ENCODE measurements around the gene HSPA12B. TPM values are rescaled to one million over a fixed set of nuclear protein-coding genes. Genes with fewer than 3 reads are reported as not detected.

HSPA12B gene
- total RNA-seq, 1 experiment from 2014 or later: 0.21 TPM

DNA sequence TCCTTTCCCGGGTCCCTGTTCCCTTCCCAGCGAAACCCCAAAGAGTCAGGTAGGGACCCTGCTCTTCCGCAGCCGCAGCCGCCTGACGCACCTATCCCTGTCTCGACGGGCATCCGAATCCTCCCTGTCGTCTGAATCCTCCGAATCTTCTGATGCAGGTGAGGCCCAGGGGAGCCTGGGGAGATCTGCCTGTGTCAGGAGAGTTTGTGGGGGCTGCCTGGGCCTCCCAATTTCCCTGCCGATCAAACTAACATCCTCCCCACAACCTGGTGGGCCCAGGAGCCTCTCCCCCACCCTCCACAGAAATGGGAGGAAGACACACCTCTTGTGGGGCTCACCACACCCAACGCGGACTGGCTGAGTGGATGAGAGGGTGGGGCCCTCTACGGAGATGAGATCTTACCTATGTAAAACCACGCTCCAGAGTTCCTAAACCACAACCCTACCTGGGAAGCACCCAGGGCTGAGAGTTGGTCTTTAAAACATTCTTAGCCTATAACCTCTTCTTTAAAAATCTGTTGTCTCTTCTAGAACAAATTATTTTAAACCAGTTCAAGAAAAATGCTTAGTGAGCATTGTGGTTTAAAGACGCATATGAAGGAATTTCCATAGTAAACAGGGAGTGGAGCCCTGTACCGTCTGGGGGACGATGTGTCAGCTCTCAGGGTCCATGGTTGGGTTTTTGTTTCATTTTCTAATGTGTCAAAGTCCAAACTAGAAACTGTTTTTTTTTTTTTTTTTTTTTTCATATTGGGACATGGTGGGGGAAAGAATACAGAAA lies 65.3 kb downstream of the HSPA12B start:
- POLR2A ChIA-PET: no interaction called here
- no TSS peak for BruUV-seq (replicated peaks)

DNA sequence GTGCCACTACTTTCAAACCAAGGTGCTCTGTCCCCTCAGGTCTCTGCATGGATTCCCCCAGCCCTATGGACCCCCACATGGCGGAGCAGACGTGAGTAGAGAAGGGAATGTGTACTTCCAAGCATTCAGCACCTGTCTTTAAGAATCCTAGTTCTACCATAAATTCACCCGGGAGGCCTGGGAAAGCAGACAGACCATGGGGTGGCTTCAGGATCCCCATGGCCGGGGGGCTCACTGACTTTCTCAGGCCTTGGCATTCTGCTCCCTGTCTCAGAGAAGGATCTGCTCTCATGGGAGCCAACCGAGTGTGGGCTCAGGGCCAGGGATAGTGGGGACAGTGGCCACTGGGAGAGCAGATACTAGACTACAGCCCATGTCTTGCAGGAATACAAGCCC lies 65.9 kb downstream of the HSPA12B start:
- H3K27me3 ChIP-seq (ENCODE audit: control insufficient read depth, insufficient read depth, low read length): no peaks in the 10 kb centered on the region
- in situ Hi-C loops (cut with HindIII; ENCODE audit: low pct_unique_long_range_greater_than_20kb, low sequenced_read_pairs): no loop called here
- TF ChIP-seq TCF7L2 (IDR thresholded peaks at IDR 0.05; ENCODE audit: low read depth, low read length): no peak
- TF ChIP-seq SIN3A (IDR thresholded peaks at IDR 0.05; ENCODE audit: borderline replicate concordance, insufficient read depth, low read depth, low read length): no peak
- TF ChIP-seq, protein P1, sequence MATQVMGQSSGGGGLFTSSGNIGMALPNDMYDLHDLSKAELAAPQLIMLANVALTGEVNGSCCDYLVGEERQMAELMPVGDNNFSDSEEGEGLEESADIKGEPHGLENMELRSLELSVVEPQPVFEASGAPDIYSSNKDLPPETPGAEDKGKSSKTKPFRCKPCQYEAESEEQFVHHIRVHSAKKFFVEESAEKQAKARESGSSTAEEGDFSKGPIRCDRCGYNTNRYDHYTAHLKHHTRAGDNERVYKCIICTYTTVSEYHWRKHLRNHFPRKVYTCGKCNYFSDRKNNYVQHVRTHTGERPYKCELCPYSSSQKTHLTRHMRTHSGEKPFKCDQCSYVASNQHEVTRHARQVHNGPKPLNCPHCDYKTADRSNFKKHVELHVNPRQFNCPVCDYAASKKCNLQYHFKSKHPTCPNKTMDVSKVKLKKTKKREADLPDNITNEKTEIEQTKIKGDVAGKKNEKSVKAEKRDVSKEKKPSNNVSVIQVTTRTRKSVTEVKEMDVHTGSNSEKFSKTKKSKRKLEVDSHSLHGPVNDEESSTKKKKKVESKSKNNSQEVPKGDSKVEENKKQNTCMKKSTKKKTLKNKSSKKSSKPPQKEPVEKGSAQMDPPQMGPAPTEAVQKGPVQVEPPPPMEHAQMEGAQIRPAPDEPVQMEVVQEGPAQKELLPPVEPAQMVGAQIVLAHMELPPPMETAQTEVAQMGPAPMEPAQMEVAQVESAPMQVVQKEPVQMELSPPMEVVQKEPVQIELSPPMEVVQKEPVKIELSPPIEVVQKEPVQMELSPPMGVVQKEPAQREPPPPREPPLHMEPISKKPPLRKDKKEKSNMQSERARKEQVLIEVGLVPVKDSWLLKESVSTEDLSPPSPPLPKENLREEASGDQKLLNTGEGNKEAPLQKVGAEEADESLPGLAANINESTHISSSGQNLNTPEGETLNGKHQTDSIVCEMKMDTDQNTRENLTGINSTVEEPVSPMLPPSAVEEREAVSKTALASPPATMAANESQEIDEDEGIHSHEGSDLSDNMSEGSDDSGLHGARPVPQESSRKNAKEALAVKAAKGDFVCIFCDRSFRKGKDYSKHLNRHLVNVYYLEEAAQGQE (IDR thresholded peaks at IDR 0.05; ENCODE audit: insufficient read depth in 1 of 2, low read depth in 2 of 2, low read length in 1 of 2): no peak
- TF ChIP-seq, protein P2, sequence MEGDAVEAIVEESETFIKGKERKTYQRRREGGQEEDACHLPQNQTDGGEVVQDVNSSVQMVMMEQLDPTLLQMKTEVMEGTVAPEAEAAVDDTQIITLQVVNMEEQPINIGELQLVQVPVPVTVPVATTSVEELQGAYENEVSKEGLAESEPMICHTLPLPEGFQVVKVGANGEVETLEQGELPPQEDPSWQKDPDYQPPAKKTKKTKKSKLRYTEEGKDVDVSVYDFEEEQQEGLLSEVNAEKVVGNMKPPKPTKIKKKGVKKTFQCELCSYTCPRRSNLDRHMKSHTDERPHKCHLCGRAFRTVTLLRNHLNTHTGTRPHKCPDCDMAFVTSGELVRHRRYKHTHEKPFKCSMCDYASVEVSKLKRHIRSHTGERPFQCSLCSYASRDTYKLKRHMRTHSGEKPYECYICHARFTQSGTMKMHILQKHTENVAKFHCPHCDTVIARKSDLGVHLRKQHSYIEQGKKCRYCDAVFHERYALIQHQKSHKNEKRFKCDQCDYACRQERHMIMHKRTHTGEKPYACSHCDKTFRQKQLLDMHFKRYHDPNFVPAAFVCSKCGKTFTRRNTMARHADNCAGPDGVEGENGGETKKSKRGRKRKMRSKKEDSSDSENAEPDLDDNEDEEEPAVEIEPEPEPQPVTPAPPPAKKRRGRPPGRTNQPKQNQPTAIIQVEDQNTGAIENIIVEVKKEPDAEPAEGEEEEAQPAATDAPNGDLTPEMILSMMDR (IDR thresholded peaks at IDR 0.05): no peak
- no peak for TF ChIP-seq POLR2AphosphoS5 (IDR thresholded peaks at IDR 0.05; ENCODE audit: low read depth, low read length)
- POLR2A ChIA-PET: no interaction called here
- peaks cover 10% of the 10 kb centered on the region for H3K36me3 ChIP-seq (ENCODE audit: control insufficient read depth, insufficient read depth, low read length)
- peak overlapping the region; percentile 97 for H3K27ac ChIP-seq (ENCODE audit: low read length)
- DNase-seq (ENCODE audit: low read depth, low spot score) (no peak), ATAC-seq (no peak)
- CTCF ChIA-PET: no interaction called here
- H3K4me1 ChIP-seq (ENCODE audit: control insufficient read depth, insufficient read depth, low read length): peaks cover 16% of the 10 kb centered on the region
- H3K9me3 ChIP-seq (ENCODE audit: control insufficient read depth, insufficient read depth, low read depth, low read length): no peaks in the 10 kb centered on the region
- intact Hi-C loops (cut with micrococcal nuclease; ENCODE audit: unreplicated experiment): no loop called here
- BruUV-seq (replicated peaks): TSS peak; percentile 74
- H3K4me3 ChIP-seq (ENCODE audit: low read depth in 2 of 2, low read length in 2 of 2): peak overlapping the region; percentile 90 to 97

More for the DNA sequence above, 65.3 kb downstream of the HSPA12B start:
- Histone ChIP-seq H3K27ac (ENCODE audit: low read length) (peak overlapping the region; percentile 97), H3K27me3 (ENCODE audit: control insufficient read depth, insufficient read depth, low read length) (no peaks in the 10 kb centered on the region), H3K4me1 (ENCODE audit: control insufficient read depth, insufficient read depth, low read length) (peaks cover 16% of the 10 kb centered on the region), H3K9me3 (ENCODE audit: control insufficient read depth, insufficient read depth, low read depth, low read length) (no peaks in the 10 kb centered on the region), H3K4me3 (ENCODE audit: low read depth in 2 of 2, low read length in 2 of 2) (peak overlapping the region; percentile 90 to 97), H3K36me3 (ENCODE audit: control insufficient read depth, insufficient read depth, low read length) (peaks cover 10% of the 10 kb centered on the region)
- CTCF ChIA-PET: no interaction called here
- intact Hi-C loops (cut with micrococcal nuclease; ENCODE audit: unreplicated experiment): no loop called here
- DNase-seq (ENCODE audit: low read depth, low spot score): no peak
- TF ChIP-seq TCF7L2 (IDR thresholded peaks at IDR 0.05; ENCODE audit: low read depth, low read length) (no peak), SIN3A (IDR thresholded peaks at IDR 0.05; ENCODE audit: borderline replicate concordance, insufficient read depth, low read depth, low read length) (0 out of 2 replicates have a peak, but pooled peaks have one; percentile 21)
- TF ChIP-seq, protein P1 (IDR thresholded peaks at IDR 0.05; ENCODE audit: insufficient read depth in 1 of 2, low read depth in 2 of 2, low read length in 1 of 2): no peak
- TF ChIP-seq, protein P2 (IDR thresholded peaks at IDR 0.05): no peak
- in situ Hi-C loops (cut with HindIII; ENCODE audit: low pct_unique_long_range_greater_than_20kb, low sequenced_read_pairs): no loop called here
- no peak for ATAC-seq
